HepG2 (cell line): ENCODE measurements around the gene PRDM9. TPM values are rescaled to one million over a fixed set of nuclear protein-coding genes. Genes with fewer than 3 reads are reported as not detected.

Experiments used
- ATAC-seq: fragments of 200-7000 bp; cut with Tn5 transposase; 3 replicates; pipeline ENCODE4 v1.9.1; 2020; ENCODE audit warnings: mild to moderate bottlenecking, moderate library complexity
- BruUV-seq: library from RNA; stranded (reverse); fragments of 400-500 nt; replicated peaks from 2 replicates; lab custom pipeline; 2021; lab: Mats Ljungman, UMichigan
- CTCF ChIA-PET: fragments of 300-600 bp; formaldehyde crosslinking; extraction: SDS; loops from one replicate; lab custom pipeline; 2021; ENCODE audit warnings: low total read pairs, inconsistent platforms, low intra/inter-chr PET ratio; lab: Yijun Ruan, JAX
- POLR2A ChIA-PET: fragments of 350-600 bp; sonication (Branson Sonifier 250); formaldehyde crosslinking; loops from one replicate; lab custom pipeline; 2020; ENCODE audit warnings: antibody characterized with exemption, inconsistent platforms; lab: Yijun Ruan, JAX
- DNase-seq: peaks from one replicate; pipeline ENCODE4 v3.0.0-alpha.2; 2015; ENCODE audit warnings: low spot score
- FAIRE-seq: peaks from 3 replicates; lab custom pipeline; 2011; peaks lifted over from hg19 to GRCh38; lab: Jason Lieb, UNC
- H2AFZ ChIP-seq: one replicate; pipeline ENCODE4 v1.6.1; 2011; ENCODE audit warnings: low read length, inconsistent platforms
- H3K27ac ChIP-seq: fragments of 300-600 bp; 3 replicates; pipeline ENCODE4 v1.8.0; 2011; ENCODE audit warnings: mixed run types, mild to moderate bottlenecking, mixed read lengths, low read length, inconsistent platforms; ENCODE audit not compliant: insufficient read depth; ENCODE audit errors: extremely low read length
- H3K27me3 ChIP-seq, 2 experiments: fragments of 200-600 bp in 1 of 2; 2 replicates in 1 of 2; 3 replicates in 1 of 2; pipeline versions ENCODE4 v1.6.0 to v1.8.0; 2011; ENCODE audit warnings: low read length in 2 of 2, mild to moderate bottlenecking in 2 of 2, moderate library complexity in 2 of 2, inconsistent platforms in 1 of 2; ENCODE audit not compliant: insufficient read depth in 2 of 2, control insufficient read depth in 1 of 2
- H3K36me3 ChIP-seq, 2 experiments: fragments of 200-600 bp in 1 of 2; replicated peaks in 1 of 2; 2 replicates in 1 of 2; 3 replicates in 1 of 2; pipeline versions ENCODE4 v1.5.1 to v1.8.0; 2011; ENCODE audit warnings: low read length in 2 of 2, inconsistent platforms in 1 of 2; ENCODE audit not compliant: insufficient read depth in 2 of 2, control insufficient read depth in 1 of 2
- H3K4me1 ChIP-seq: 2 replicates; pipeline ENCODE4 v1.5.1; 2012; ENCODE audit warnings: low read length, inconsistent platforms; ENCODE audit not compliant: insufficient read depth
- H3K4me2 ChIP-seq: 2 replicates; pipeline ENCODE4 v1.6.0; 2011; ENCODE audit warnings: low read depth, low read length, inconsistent platforms
- H3K4me3 ChIP-seq, 3 experiments: fragments of 200-600 bp in 1 of 3; sonication (generic), shearing (Covaris generic) in 1 of 3; replicated peaks in 1 of 3; 2 replicates each; pipeline ENCODE4 v1.5.1; 2011 to 2016; ENCODE audit warnings: low read length in 3 of 3, inconsistent platforms in 2 of 3, low read depth in 2 of 3, mild to moderate bottlenecking in 2 of 3, control low read depth in 1 of 3, mixed read lengths in 1 of 3; ENCODE audit not compliant: insufficient read depth in 1 of 3
- H3K79me2 ChIP-seq: one replicate; pipeline ENCODE4 v1.6.1; 2011; ENCODE audit warnings: low read length, inconsistent platforms; ENCODE audit not compliant: insufficient read depth
- H3K9ac ChIP-seq: 2 replicates; pipeline ENCODE4 v1.6.0; 2011; ENCODE audit warnings: mild to moderate bottlenecking, low read depth, low read length, inconsistent platforms; ENCODE audit not compliant: insufficient read depth
- H3K9me3 ChIP-seq: 2 replicates; pipeline ENCODE4 v1.5.1; 2012; ENCODE audit warnings: mild to moderate bottlenecking, low read length
- H4K20me1 ChIP-seq: 2 replicates; pipeline ENCODE4 v1.6.0; 2011; ENCODE audit warnings: inconsistent platforms, mild to moderate bottlenecking, low read length, moderate library complexity; ENCODE audit not compliant: insufficient read depth
- ESRRA ChIP-seq: sonication (generic); formaldehyde crosslinking; IDR thresholded peaks from 2 replicates; pipeline ENCODE4 v1.5.1; 2020; ENCODE audit warnings: mild to moderate bottlenecking, low read depth, missing genetic modification reagents
- HOXA9 ChIP-seq: sonication (generic); formaldehyde crosslinking; IDR thresholded peaks from 2 replicates; pipeline ENCODE4 v1.8.1; 2022; ENCODE audit warnings: missing genetic modification reagents, mild to moderate bottlenecking, moderate library complexity, borderline replicate concordance
- NFAT5 ChIP-seq: sonication (generic); formaldehyde crosslinking; IDR thresholded peaks from 2 replicates; pipeline ENCODE4 v1.4.0; 2020; ENCODE audit warnings: missing genetic modification reagents
- SKIL ChIP-seq: sonication (generic); formaldehyde crosslinking; IDR thresholded peaks from 2 replicates; pipeline ENCODE4 v1.8.0; 2022; ENCODE audit warnings: missing genetic modification reagents, mild to moderate bottlenecking, moderate library complexity, borderline replicate concordance
- TIGD3 ChIP-seq: sonication (generic); formaldehyde crosslinking; IDR thresholded peaks from 2 replicates; pipeline ENCODE4 v1.5.1; 2020; ENCODE audit warnings: mild to moderate bottlenecking, missing genetic modification reagents, borderline replicate concordance
- XRCC5 ChIP-seq: fragments of 200-400 bp; formaldehyde crosslinking; optimal IDR thresholded peaks from 2 replicates; pipeline ENCODE3; 2017; ENCODE audit warnings: mild to moderate bottlenecking, low read length
- ZNF354B ChIP-seq: sonication (generic); formaldehyde crosslinking; IDR thresholded peaks from 2 replicates; pipeline ENCODE4 v1.8.0; 2022; ENCODE audit warnings: mild to moderate bottlenecking, missing genetic modification reagents
- ZNF441 ChIP-seq: sonication (generic); formaldehyde crosslinking; IDR thresholded peaks from 2 replicates; pipeline ENCODE4 v1.7.0; 2021; ENCODE audit warnings: missing genetic modification reagents, borderline replicate concordance
- ZNF629 ChIP-seq: sonication (generic); formaldehyde crosslinking; conservative IDR thresholded peaks from 2 replicates; pipeline ENCODE4 v1.5.0; 2020; ENCODE audit warnings: missing genetic modification reagents
- WGBS: methylation state at CpG from one replicate; pipeline ENCODE4 v1.1.6; 2017; ENCODE audit warnings: low lambda C conversion rate; 5-methylcytosine and 5-hydroxymethylcytosine counted together
- in situ Hi-C: cut with HindIII; loops from 2 replicates; pipeline ENCODE4 v1.10.0; 2017; ENCODE audit warnings: low pct_unique_long_range_greater_than_20kb; ENCODE audit not compliant: extremely low pct_ligation_motif_present
- intact Hi-C: fragments of 100-400 bp; cut with micrococcal nuclease; formaldehyde crosslinking; loops from one replicate; pipeline ENCODE4 v1.10.0; 2022; ENCODE audit not compliant: unreplicated experiment
- polyA plus RNA-seq, 8 experiments: library from polyadenylated mRNA; depleted of rRNA in 3 of 8; stranded (reverse) in 7 of 8; unstranded in 1 of 8; fragments of >200 nt; fragmentation: Illumina TruSeq in 4 of 8; extraction: Trizol in 4 of 8; gene quantifications; 2 replicates each; pipeline versions ENCODE4 v1.2.1 to v1.2.3, GENCODE V29; 2011 to 2016; ENCODE audit warnings: low read depth in 4 of 8, missing spikeins in 1 of 8, mixed read lengths in 1 of 8; ENCODE audit not compliant: insufficient read depth in 1 of 8
- total RNA-seq, 5 experiments: library from RNA; depleted of rRNA; stranded (reverse); fragments of >200 nt; fragmentation: Illumina TruSeq; extraction: Trizol; gene quantifications; 2 replicates each; pipeline ENCODE4 v1.2.3, GENCODE V29; 2016; ENCODE audit warnings: low read depth in 1 of 5

The PRDM9 gene
- total and polyA plus RNA-seq, 2 of the 13 experiments (the other 11 are each of a cell fraction or from before 2014, with no cell fraction given) = not detected

GRCh38 chr5:23483090-23483489 lies 24.3 kb upstream of the PRDM9 start:
- BruUV-seq = no TSS peak
- Histone ChIP-seq H3K79me2 (no peaks in the 10 kb centered on the region), H4K20me1 (no peaks in the 10 kb centered on the region), H3K4me1 (no peaks in the 10 kb centered on the region), H3K27me3 (no peaks in the 10 kb centered on the region), H2AFZ (no peak overlapping the region), H3K36me3 (no peaks in the 10 kb centered on the region), H3K4me3 (no peak overlapping the region), H3K9ac (no peak overlapping the region), H3K4me2 (no peak overlapping the region), H3K9me3 (peaks cover 18% of the 10 kb centered on the region), H3K27ac (no peak overlapping the region)
- no peak for DNase-seq
- POLR2A ChIA-PET = no interaction called here
- WGBS = 3% methylated on average over 2 of the region's 2 CpGs
- in situ Hi-C loops (no loop called here), intact Hi-C loops (no loop called here)
- no peak for ATAC-seq
- CTCF ChIA-PET = no interaction called here
- FAIRE-seq = no peak
- TF ChIP-seq NFAT5 (CRISPR knock-in tag) (no peak), ESRRA (CRISPR knock-in tag) (no peak), XRCC5 (no peak), ZNF441 (CRISPR knock-in tag) (no peak), HOXA9 (CRISPR knock-in tag) (no peak), TIGD3 (CRISPR knock-in tag) (no peak), SKIL (CRISPR knock-in tag) (no peak), ZNF629 (CRISPR knock-in tag) (no peak), ZNF354B (CRISPR knock-in tag) (no peak)
